HG03442 (cell line): ENCODE data around the gene TUBA4B.
"Not testable (repeated sequence)": the region's sequence is repeated elsewhere in the genome, so short reads cannot be mapped to it uniquely, and the experiment has no call there.

Experiments used
- ATAC-seq: cut with Tn5 transposase; IDR thresholded peaks from one replicate; pipeline ENCODE4 v1.9.1; 2021; ENCODE audit warnings: mild to moderate bottlenecking, moderate library complexity; ENCODE audit not compliant: unreplicated experiment

The TUBA4B gene

GRCh38 chr2:219273937-219274336 lies 20.9 kb downstream of the TUBA4B start:
- ATAC-seq: no peak

GRCh38 chr2:219274361-219274921 lies 21.4 kb downstream of the TUBA4B start:
- no peak for ATAC-seq

DNA sequence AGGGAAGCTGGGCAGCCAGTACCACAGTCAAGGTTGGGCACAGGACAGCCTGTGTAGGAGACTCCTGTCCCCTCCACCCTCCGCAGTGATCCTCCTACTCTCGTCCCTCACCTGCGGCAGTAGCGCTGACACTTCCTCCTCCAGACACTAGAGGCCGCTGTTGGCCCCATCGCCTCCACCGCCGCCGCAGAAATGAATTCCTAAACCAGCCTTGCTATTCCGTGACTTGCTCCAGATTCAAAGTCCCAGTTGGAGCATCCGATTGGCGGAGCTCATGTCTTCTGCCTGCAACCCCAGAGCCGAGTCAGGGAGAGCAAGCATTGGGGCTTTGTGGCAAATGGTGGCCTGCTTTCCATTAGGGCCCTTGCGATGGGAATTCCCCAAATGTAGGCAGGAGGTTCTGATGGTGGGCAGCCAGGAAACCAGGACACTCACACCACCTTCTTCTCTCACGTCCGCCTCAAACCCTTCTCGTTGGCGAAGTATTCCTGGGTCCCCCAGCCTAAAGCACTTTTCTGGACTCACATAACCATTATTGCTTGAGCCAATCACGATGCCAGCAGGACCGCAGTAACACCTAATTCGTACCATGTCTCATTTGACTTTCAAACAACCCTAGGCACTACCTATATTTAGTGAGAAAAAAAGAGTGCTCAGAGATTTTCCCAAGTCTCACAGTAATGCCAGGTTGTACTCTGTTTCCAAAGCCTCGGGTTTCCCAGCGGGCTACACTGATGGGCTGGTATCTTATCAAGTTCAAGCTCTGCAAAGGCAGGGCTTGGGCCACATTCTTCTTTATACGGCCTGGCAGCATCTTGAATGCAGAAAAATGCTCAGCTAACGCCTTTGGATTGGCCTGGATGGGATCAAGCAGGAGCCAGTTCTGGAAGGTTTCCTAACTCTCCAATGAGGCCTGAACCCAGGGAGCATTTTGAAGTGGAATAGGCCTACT lies 24.9 kb downstream of the TUBA4B start:
- ATAC-seq: peak; percentile 24

GRCh38 chr2:219278655-219279150 lies 25.7 kb downstream of the TUBA4B start:
- ATAC-seq: no peak

DNA sequence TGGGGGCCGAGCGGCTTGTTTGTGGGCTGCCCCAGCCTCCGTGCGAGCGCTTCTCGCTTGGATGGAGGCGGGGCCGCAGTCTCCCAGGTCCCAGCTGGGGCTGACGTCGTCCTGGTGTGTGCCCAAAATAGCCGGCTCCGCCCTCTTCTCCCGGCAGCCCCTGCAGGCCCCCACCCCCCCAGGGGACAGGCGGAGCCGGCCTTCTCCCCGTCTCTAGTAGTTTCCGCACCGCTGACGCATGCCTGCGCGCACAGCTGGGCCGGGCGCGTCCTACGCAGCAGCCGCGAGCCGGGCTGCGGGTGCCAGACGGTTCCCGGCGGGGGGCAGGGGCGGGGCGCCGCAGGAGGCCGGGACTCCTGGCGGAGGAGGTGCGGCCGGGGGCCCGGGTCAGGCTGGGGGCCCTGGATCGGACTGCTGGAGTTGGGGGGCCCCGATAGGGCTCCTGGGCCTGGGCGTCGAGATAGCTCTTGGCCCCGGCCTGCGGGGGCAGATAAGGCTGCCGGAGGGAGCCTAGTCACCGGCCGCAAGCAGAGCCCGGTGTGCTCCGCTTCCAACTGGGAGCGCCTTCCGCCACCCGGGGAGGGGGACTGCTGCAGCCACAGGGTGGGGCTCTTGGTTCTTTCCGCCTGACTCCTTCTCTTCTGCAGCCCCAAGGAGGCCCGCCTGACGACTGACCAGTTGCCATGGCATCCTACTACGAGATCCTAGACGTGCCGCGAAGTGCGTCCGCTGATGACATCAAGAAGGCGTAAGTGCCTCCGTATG lies 26.3 kb downstream of the TUBA4B start, which contains the start of gene DNAJB2:
DNAJB2 (plus strand) TSS at position 216 of the 765 bp plus-strand sequence; CDS start at position 684, 468 bp downstream.
- ATAC-seq: peak; percentile 89

DNA sequence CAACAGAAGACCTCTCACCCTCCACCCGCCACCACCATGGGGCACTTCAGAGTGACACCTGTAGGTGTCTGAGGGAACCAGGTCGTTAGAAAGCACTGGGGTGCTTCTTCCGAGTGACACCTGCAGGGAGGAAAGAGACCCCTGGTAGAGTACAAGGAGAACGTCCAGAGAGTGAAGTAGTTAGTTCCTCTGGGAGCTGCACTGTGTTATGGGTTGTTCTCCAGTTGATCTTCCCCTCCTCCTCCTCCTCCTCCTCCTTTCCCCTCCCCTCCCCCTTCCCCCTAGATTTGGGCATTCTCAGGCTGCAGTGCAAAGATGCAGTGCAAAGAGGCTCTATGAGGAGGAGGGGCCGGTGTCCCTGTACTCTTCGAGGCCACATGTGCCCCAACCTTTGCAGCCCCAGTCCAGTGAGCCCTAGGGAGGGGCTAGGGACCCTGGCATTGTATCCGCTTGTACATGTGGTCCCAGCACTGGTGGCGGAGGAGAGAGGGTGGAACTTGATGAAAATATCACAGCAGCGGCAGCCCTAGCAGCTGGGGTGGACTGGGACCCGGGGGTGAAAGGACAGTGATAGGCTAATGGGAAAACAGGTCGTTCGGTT lies 27.0 kb downstream of the TUBA4B start:
- no peak for ATAC-seq

DNA sequence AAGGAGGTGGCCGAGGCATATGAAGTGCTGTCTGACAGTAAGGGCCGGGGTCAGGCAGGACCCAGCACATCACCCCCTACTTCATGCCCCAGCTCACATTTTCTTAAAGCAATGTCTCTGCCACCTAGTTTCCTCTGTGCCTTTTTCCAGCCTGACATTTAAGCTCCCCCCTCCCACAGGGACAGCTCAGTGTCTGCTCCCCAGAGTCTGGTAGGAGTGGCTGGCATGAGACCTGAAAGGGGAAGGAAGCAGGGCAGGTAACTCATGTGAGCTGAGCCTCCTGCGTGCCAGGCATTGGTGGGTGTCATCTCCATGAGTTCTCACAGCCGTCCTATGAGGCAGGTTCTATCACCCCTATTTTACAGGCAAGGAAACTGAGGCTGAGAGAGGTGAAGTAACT lies 27.6 kb downstream of the TUBA4B start:
- no peak for ATAC-seq

DNA sequence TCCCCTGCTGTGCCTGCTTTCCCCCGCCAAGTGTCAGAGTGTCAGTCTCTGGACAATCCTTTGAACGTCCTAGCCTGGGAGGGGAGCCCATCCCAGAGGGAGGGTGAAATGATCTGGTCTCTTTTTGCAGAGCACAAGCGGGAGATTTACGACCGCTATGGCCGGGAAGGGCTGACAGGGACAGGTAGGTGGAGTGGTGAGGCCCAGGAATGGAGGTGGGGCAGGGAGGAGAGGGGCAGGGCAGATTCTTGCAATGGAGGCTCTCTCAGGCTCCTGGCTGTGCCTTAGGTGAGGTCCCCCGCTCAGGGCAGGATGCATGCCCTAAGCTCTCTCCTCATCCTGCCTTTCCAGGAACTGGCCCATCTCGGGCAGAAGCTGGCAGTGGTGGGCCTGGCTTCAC lies 28.5 kb downstream of the TUBA4B start:
- no peak for ATAC-seq

- no peak for ATAC-seq
Observed at GRCh38 chr2:219282375-219282774, 29.3 kb downstream of the TUBA4B start.

- ATAC-seq: no peak
Observed at GRCh38 chr2:219282943-219283581, 30.0 kb downstream of the TUBA4B start.

DNA sequence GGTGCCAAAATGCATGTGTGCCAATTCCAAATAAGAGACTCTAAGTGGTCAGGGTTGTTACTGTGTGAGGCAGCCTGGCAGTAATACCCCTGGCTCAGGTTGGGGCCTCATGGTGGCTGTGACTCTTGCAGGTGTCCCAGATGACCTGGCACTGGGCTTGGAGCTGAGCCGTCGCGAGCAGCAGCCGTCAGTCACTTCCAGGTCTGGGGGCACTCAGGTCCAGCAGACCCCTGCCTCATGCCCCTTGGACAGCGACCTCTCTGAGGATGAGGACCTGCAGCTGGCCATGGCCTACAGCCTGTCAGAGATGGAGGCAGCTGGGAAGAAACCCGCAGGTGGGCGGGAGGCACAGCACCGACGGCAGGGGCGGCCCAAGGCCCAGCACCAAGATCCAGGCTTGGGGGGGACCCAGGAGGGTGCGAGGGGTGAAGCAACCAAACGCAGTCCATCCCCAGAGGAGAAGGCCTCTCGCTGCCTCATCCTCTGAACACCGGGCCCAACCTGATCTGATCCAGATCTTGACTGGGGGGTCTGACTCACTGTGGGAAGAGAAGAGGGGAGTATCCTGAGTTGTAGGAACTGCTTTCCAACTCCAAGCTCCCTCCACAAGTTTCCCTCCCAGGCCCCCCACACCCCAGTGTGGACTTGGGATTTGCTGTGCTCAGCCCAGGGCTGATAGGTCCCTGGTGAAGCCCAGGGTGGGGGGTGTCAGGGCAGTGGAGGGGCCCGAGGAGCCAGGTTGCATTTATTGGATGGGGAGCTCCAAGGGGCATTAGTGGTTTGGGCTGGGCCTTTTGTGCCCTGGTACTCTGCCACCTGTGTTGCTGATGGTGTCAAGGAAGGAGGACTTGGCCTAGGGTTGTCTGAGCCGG lies 31.7 kb downstream of the TUBA4B start:
- no peak for ATAC-seq

DNA sequence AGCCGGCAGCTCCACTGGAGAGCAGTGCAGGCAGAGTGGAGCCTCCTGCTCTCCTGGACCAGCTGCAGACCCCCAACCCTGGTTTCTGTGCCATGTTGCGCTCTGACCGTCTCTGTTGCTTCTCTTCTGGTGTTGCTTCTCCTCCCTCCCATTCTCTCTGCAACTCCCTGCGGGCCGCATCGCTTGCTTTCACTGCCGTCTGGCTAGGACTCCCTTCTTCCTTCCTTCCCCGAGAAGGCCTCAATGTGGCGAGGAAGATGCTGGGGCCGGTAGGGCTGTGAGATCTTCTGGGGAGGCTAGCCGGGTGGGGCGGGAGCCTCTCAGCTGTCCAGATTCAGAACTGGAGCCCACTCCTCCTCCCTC lies 32.3 kb downstream of the TUBA4B start:
- no peak for ATAC-seq

- ATAC-seq: no peak
Observed at GRCh38 chr2:219285894-219286425, 32.9 kb downstream of the TUBA4B start.

- ATAC-seq: no peak
Observed at GRCh38 chr2:219286436-219287115, 33.5 kb downstream of the TUBA4B start.

DNA sequence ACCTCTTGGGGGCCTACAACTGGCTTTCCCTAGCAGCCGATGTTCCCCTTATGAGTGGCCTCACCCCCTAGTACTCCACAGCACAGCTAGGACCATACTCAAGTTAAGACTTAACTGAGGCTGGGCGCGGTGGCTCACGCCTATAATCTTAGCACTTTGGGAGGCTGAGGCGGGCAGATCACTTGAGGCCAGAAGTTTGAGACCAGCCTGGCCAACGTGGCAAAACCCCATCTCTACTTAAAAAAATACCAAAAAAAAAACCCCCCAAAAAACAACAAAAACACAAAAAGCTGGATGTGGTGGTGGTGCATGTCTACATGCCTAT lies 34.0 kb downstream of the TUBA4B start:
- ATAC-seq: not testable (repeated sequence)

GRCh38 chr2:219287580-219288265 lies 34.7 kb downstream of the TUBA4B start:
- ATAC-seq: no peak

DNA sequence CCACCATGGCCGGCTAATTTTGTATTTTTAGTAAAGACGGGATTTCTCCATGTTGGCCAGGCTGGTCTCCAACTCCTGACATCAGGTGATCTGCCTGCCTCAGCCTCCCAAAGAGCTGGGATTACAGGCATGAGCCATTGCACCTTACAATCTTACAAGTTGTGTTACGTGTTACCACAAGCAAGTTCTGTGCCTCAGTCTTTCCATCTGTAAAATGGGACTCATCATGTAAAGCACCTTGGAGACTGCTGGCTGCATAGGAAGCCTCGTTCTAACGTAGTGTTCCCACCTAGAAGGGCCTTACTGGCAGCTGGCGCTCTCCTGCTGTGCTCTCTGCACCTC lies 36.1 kb downstream of the TUBA4B start:
- no peak for ATAC-seq
